HK-2 (cell line): Measurements from ENCODE around the gene RUNX1.

Source experiments
- DNase-seq: peaks from one replicate; pipeline ENCODE4 v3.0.0-alpha.2; 2018; ENCODE audit not compliant: unreplicated experiment

RUNX1 gene

DNA sequence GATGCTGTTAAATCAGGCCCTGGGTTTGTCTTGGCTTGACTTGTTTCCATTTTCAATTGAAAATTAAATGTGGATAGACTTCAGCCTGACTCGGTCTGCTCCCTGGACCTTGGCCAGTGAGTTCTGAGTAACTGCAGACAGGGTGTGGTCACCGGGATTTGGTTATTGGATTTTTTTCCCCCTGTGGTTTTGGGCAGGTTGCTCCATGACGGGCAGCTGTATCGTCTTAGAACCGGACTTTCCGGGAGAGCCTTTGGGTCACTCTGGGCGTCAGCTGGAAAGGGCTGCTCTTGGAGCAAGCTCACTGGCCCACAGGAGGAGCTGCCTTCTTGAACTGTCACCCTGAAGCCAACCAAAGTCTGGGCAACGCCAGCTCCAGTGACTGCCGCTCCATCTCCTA is 305.3 kb downstream of the RUNX1 start:
- no peak for DNase-seq

DNA sequence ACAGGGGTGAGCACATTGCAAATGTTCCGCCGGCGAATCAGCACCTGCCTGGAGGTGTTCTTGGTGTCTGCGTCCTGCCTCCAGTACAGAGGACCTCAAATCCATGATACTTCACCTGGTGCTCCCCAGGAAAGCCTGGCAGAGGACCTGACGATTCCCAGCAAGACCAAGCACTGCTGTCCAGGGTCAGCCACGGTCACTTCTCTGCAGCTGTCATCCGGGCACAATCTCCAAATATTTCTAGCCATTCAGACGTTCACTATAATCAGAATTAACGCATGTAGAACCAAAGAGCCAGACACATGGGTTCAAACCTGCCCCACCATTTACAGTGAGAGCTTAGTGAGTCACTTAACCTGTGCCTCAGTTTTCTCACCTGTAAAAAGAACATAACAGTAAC is 305.8 kb downstream of the RUNX1 start:
- DNase-seq, result no peak

DNA sequence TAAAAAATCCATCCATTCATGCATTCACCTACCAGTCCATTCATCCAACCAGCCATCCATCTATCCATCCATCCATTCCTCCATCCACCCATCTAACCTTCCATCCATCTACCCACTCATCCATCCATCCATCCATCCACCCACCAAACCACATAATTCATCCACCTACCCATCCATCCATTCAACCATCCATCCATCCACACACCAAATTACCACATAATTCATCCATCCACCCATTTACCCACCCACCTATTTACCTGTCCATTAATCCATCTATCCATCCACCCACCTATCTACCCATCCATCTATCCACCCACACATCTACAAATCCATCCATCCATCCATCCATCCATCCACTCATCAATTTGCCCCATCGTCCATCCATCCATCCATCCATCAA is 308.9 kb downstream of the RUNX1 start:
- DNase-seq, result no peak
